Transverse colon (tissue), 4 donors: ENCODE measurements around the gene KIF1A. TPM values are rescaled to one million over a fixed set of nuclear protein-coding genes. Genes with fewer than 3 reads are reported as not detected.
A peak's percentile ranks its signal among the peaks of the same experiment; 100 is the strongest.

ENCODE experiments used
- DNase-seq: peaks from one replicate; pipeline ENCODE4 v3.0.0-alpha.2; 2019
- H3K27ac ChIP-seq, 4 donors: fragments of 200-600 bp; sonication (generic); 2 replicates each; pipeline ENCODE4 v1.5.1; 2016 to 2018; ENCODE audit warnings: inconsistent platforms in 4 of 4
- H3K27me3 ChIP-seq: fragments of 200-600 bp; sonication (generic); 2 replicates; pipeline ENCODE4 v1.5.1; 2017; ENCODE audit warnings: inconsistent platforms
- H3K36me3 ChIP-seq, 4 donors: fragments of 200-600 bp; sonication (generic); 2 replicates each; pipeline ENCODE4 v1.5.1; 2017 to 2019; ENCODE audit warnings: inconsistent platforms in 4 of 4
- H3K4me1 ChIP-seq, 4 donors: fragments of 200-600 bp; sonication (generic); 2 replicates each; pipeline ENCODE4 v1.5.1; 2017 to 2020; ENCODE audit warnings: inconsistent platforms in 4 of 4
- H3K4me3 ChIP-seq, 4 donors: fragments of 200-600 bp; sonication (generic); 1 replicate in 1 of 4; 2 replicates in 3 of 4; pipeline versions ENCODE4 v1.5.1 to v1.6.1; 2017 to 2019; ENCODE audit warnings: inconsistent platforms in 4 of 4
- H3K9me3 ChIP-seq, 2 donors: fragments of 200-600 bp; sonication (generic); 2 replicates each; pipeline ENCODE4 v1.5.1; 2017 to 2019; ENCODE audit warnings: inconsistent platforms in 2 of 2
- CTCF ChIP-seq, 5 experiments: fragments of 200-600 bp in 3 of 5; fragments of 450-650 bp in 2 of 5; sonication (generic) in 3 of 5; IDR thresholded peaks; 1 replicate in 2 of 5; 2 replicates in 3 of 5; pipeline ENCODE4 v1.5.1; 2016 to 2017; ENCODE audit warnings: antibody characterized with exemption in 5 of 5, inconsistent platforms in 3 of 5, mild to moderate bottlenecking in 2 of 5, moderate library complexity in 1 of 5
- EP300 ChIP-seq: sonication (generic); formaldehyde crosslinking; IDR thresholded peaks from one replicate; pipeline ENCODE4 v1.6.1; 2017; ENCODE audit warnings: antibody characterized with exemption, low read depth
- POLR2A ChIP-seq: fragments of 450-650 bp; IDR thresholded peaks from one replicate; pipeline ENCODE4 v1.6.1; 2016; ENCODE audit warnings: antibody characterized with exemption, mild to moderate bottlenecking, moderate library complexity
- POLR2AphosphoS5 ChIP-seq, 3 donors: sonication (generic); formaldehyde crosslinking; IDR thresholded peaks; one replicate each; pipeline ENCODE4 v1.6.1; 2016; ENCODE audit warnings: antibody characterized with exemption in 3 of 3
- WGBS, 2 donors: methylation state at CpG; one replicate each; pipeline ENCODE4 v1.1.5; 2018; ENCODE audit warnings: low coverage in 1 of 2; 5-methylcytosine and 5-hydroxymethylcytosine counted together
- in situ Hi-C, 4 donors: fragments of 200-750 bp; cut with MboI; loops; one replicate each; pipeline versions ENCODE4 v1.15.0 to v1.15.1; 2017; ENCODE audit warnings: low sequenced_read_pairs in 3 of 4, low pct_ligation_motif_present in 1 of 4, low pct_unique_long_range_greater_than_20kb in 1 of 4
- intact Hi-C: fragments of 100-400 bp; cut with DNase I; formaldehyde crosslinking; loops from one replicate; pipeline ENCODE4 v1.15.1; 2023; ENCODE audit warnings: low total_unique reads
- total RNA-seq, 4 donors: library from RNA; depleted of rRNA; stranded (reverse); fragments of >200 nt; gene quantifications; one replicate each; pipeline ENCODE4 v1.1.0, GENCODE V29; 2016

KIF1A gene
- total RNA-seq, 4 donors from 2014 or later, result 0.40 to 3.4 (median 2.9) TPM

GRCh38 chr2:240840435-240841060 lies 20.5 kb upstream of the KIF1A start:
- in situ Hi-C loops (no loop called here), intact Hi-C loops (no loop called here)
- Histone ChIP-seq H3K4me3 (no peak overlapping the region), H3K36me3 (no peaks in the 10 kb centered on the region), H3K27me3 (peaks cover 23% of the 10 kb centered on the region), H3K4me1 (no peaks in the 10 kb centered on the region), H3K27ac (no peak overlapping the region), H3K9me3 (no peaks in the 10 kb centered on the region)
- WGBS, 2 donors, result 58% methylated on average over 9 of the region's 9 CpGs; no CpG with 5 or more reads in 1 of the 2 donors
- DNase-seq, result peak; percentile 41
- TF ChIP-seq EP300 (no peak), CTCF (IDR thresholded peaks at IDR 0.05) (peak; percentile 28 to 57 (median 45)), POLR2A (no peak), POLR2AphosphoS5 (IDR thresholded peaks at IDR 0.05) (no peak)

DNA sequence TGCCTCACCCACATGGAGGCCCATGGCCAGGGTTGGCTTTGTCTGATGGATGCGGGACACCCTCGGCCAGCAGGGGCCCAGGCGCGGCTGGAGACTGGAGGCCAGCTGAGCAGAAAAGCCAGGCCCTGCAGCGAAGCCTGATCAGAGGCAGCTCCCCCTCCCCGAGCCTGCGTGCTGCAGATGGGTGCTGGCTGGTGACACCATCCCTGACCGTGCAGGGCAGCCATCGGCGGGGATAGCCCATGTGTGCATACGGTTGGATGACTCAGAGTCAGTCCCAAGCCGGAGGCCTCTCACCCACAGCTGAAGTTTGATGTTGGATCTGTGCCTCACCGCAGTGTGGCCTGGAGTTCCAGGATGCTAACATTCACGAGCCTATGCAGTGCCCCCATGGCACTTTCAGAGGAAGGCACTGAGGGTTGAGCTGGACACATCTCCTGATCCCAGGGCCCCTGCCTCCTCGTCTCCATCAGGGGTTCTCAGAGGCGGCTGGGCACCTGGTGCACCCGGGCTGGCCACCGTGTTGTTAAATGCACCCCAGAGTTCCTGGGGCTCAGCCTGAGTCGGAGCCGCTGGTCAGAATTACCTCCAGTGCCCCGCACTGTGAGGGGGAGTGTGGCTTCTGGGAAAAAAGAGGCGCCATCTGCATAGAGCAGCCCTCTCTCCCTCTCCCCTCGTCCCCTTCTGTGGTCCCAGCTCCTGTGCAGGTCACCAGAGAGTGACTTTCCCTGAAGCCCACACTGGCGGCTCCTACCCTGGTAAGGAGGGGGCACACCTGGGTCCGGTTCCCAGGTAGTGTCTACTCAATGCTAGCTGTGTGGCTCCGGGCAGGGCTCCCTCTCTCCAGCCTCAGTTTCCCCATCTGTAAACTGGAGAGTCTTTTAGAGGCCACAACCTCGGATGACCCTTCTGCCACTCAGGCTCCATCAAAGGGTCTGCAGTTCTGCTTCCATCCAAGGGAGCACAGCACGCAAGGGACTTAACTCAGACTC lies 19.4 kb upstream of the KIF1A start:
- TF ChIP-seq CTCF (IDR thresholded peaks at IDR 0.05), result no peak
- TF ChIP-seq EP300, result no peak
- no peak for TF ChIP-seq POLR2AphosphoS5 (IDR thresholded peaks at IDR 0.05)
- TF ChIP-seq POLR2A, result no peak
- in situ Hi-C loops, result no loop called here
- no peak overlapping the region for H3K4me3 ChIP-seq
- H3K27ac ChIP-seq, result no peak overlapping the region
- H3K9me3 ChIP-seq, result no peaks in the 10 kb centered on the region
- 86% methylated on average over 24 of the region's 28 CpGs; no CpG with 5 or more reads in 1 of the 2 donors for WGBS, 2 donors
- H3K4me1 ChIP-seq, result no peaks in the 10 kb centered on the region
- intact Hi-C loops, result no loop called here
- no peak for DNase-seq
- no peaks in the 10 kb centered on the region for H3K36me3 ChIP-seq
- peaks cover 23% of the 10 kb centered on the region for H3K27me3 ChIP-seq

- Histone ChIP-seq H3K36me3 (no peaks in the 10 kb centered on the region), H3K27ac (no peak overlapping the region), H3K4me1 (no peaks in the 10 kb centered on the region), H3K4me3 (no peak overlapping the region), H3K9me3 (no peaks in the 10 kb centered on the region), H3K27me3 (peaks cover 23% of the 10 kb centered on the region)
- TF ChIP-seq POLR2AphosphoS5 (IDR thresholded peaks at IDR 0.05), result no peak
- TF ChIP-seq EP300, result no peak
- no peak for TF ChIP-seq CTCF (IDR thresholded peaks at IDR 0.05)
- TF ChIP-seq POLR2A, result no peak
- DNase-seq, result no peak
- intact Hi-C loops (no loop called here), in situ Hi-C loops (no loop called here)
- WGBS, 2 donors, result 61% methylated on average over 4 of the region's 4 CpGs; no CpG with 5 or more reads in 1 of the 2 donors
Observed at GRCh38 chr2:240837621-240838020, 17.6 kb upstream of the KIF1A start.

DNA sequence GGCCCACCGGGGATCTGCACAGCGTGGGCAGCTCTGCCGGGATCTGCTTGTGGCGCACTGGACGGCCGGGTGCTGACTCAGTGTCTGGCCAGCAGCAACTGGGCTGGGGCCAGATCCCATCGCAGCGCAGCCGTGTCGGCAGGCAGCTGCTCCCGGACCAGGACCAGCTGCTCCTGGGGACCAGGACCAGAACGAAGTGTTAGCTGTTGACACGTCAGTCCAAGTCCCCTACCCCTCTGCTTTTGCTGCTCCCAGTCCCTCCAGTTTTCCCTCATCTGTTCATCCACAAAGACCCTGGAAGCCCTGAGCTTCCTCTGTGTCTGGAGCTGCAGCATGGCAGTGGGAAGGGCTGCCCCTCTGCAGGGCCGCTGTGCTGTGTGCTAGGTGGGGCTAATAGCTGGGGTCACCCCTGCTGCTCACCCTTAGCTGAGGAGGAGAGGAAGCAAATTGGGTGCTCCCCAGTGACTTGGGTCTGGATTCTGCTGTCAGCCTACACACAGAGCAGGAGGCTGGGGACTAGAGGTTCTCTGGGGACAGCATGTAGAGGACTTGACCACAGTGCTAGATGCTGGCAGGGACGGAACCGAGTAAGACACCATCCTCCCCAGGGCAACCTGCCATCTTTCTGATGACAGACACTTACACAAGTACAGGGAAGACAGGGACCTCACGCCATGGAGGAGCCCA lies 16.9 kb upstream of the KIF1A start:
- TF ChIP-seq POLR2AphosphoS5 (IDR thresholded peaks at IDR 0.05) (no peak), CTCF (IDR thresholded peaks at IDR 0.05) (no peak), POLR2A (no peak), EP300 (no peak)
- Histone ChIP-seq H3K27me3 (peaks cover 21% of the 10 kb centered on the region), H3K27ac (no peak overlapping the region), H3K4me1 (peaks cover 0 to 3% (median 2%) of the 10 kb centered on the region in 4 donors), H3K4me3 (no peak overlapping the region), H3K36me3 (no peaks in the 10 kb centered on the region), H3K9me3 (no peaks in the 10 kb centered on the region)
- intact Hi-C loops, result no loop called here
- WGBS, 2 donors, result 57 to 80% methylated on average over 2 to 14 of the region's 17 CpGs
- in situ Hi-C loops, result no loop called here
- no peak for DNase-seq
